Thoracic aorta (tissue), 2 donors: ENCODE results near the gene FER. TPM values are rescaled to one million over a fixed set of nuclear protein-coding genes. Genes with fewer than 3 reads are reported as not detected.
A peak's percentile ranks its signal among the peaks of the same experiment; 100 is the strongest.

Experiments
- ATAC-seq: fragments of 150-250 bp; one replicate; pipeline ENCODE4 v1.8.0; 2017; ENCODE audit warnings: low read depth; ENCODE audit not compliant: insufficient number of reproducible peaks, low FRiP score
- DNase-seq: peaks from one replicate; pipeline ENCODE4 v3.0.0-alpha.2; 2020; ENCODE audit warnings: low spot score
- H3K27ac ChIP-seq, 2 donors: fragments of 200-600 bp; sonication (generic); 1 replicate in 1 of 2; 2 replicates in 1 of 2; pipeline ENCODE4 v1.5.1; 2016; ENCODE audit warnings: mild to moderate bottlenecking in 2 of 2, moderate library complexity in 2 of 2
- H3K27me3 ChIP-seq: fragments of 200-600 bp; sonication (generic); replicated peaks from 2 replicates; pipeline ENCODE4 v1.6.0; 2016; ENCODE audit warnings: mild to moderate bottlenecking; ENCODE audit not compliant: insufficient read depth
- H3K36me3 ChIP-seq: fragments of 200-600 bp; sonication (generic); one replicate; pipeline ENCODE4 v1.5.1; 2016
- H3K4me1 ChIP-seq, 2 donors: fragments of 200-600 bp; sonication (generic); 1 replicate in 1 of 2; 2 replicates in 1 of 2; pipeline versions ENCODE4 v1.5.1 to v1.6.0; 2016; ENCODE audit warnings: low read depth in 2 of 2, mild to moderate bottlenecking in 1 of 2; ENCODE audit not compliant: control insufficient read depth in 1 of 2
- H3K4me3 ChIP-seq: fragments of 200-600 bp; sonication (generic); 2 replicates; pipeline ENCODE4 v1.5.1; 2016; ENCODE audit warnings: mild to moderate bottlenecking
- H3K9me3 ChIP-seq: fragments of 200-600 bp; sonication (generic); 2 replicates; pipeline ENCODE4 v1.5.1; 2016
- CTCF ChIP-seq: fragments of 200-600 bp; sonication (generic); IDR thresholded peaks from one replicate; pipeline ENCODE4 v1.5.1; 2019; ENCODE audit warnings: antibody characterized with exemption
- total RNA-seq, 2 donors: library from RNA; depleted of rRNA; stranded (reverse); fragments of >200 nt; gene quantifications; one replicate each; pipeline versions ENCODE4 v1.1.0 to v1.2.3, GENCODE V29; 2016

Gene FER
- total RNA-seq, 2 donors from 2014 or later: 15.6 to 38.1 TPM

- Histone ChIP-seq H3K4me1 (peaks cover 8 to 31% of the 10 kb centered on the region in 2 donors), H3K36me3 (no peaks in the 10 kb centered on the region), H3K27ac (no peak overlapping the region), H3K4me3 (no peak overlapping the region), H3K9me3 (no peaks in the 10 kb centered on the region), H3K27me3 (no peaks in the 10 kb centered on the region)
- DNase-seq (no peak), ATAC-seq (no peak)
- TF ChIP-seq CTCF: no peak
Measured at GRCh38 chr5:109102096-109102690, 354.5 kb downstream of the FER start.

GRCh38 chr5:109105631-109106267, 358.1 kb downstream of the FER start:
- Histone ChIP-seq H3K9me3 (no peaks in the 10 kb centered on the region), H3K27ac (peak overlapping the region; percentile 31 to 47), H3K4me1 (peaks cover 8 to 31% of the 10 kb centered on the region in 2 donors), H3K27me3 (no peaks in the 10 kb centered on the region), H3K36me3 (no peaks in the 10 kb centered on the region), H3K4me3 (peak overlapping the region; percentile 8)
- DNase-seq (no peak), ATAC-seq (peak; percentile 91)
- TF ChIP-seq CTCF: no peak

- no peaks in the 10 kb centered on the region for H3K9me3 ChIP-seq
- no peak overlapping the region for H3K27ac ChIP-seq
- DNase-seq (no peak), ATAC-seq (no peak)
- H3K4me1 ChIP-seq: peaks cover 0 to 4% of the 10 kb centered on the region in 2 donors
- H3K4me3 ChIP-seq: no peak overlapping the region
- H3K27me3 ChIP-seq: no peaks in the 10 kb centered on the region
- TF ChIP-seq CTCF: no peak
- H3K36me3 ChIP-seq: no peaks in the 10 kb centered on the region
Measured at GRCh38 chr5:109111680-109112079, 364.0 kb downstream of the FER start.

GRCh38 chr5:109113608-109114007, 365.9 kb downstream of the FER start:
- no peaks in the 10 kb centered on the region for H3K9me3 ChIP-seq
- no peak for DNase-seq
- ATAC-seq: no peak

GRCh38 chr5:109121225-109121624, 373.5 kb downstream of the FER start:
- H3K27ac ChIP-seq: no peak overlapping the region
- ATAC-seq (no peak), DNase-seq (no peak)
- peaks cover 9% of the 10 kb centered on the region for H3K9me3 ChIP-seq
- no peak for TF ChIP-seq CTCF
- no peak overlapping the region for H3K4me3 ChIP-seq
- no peaks in the 10 kb centered on the region for H3K36me3 ChIP-seq
- H3K4me1 ChIP-seq: no peaks in the 10 kb centered on the region
- no peaks in the 10 kb centered on the region for H3K27me3 ChIP-seq

More at GRCh38 chr5:109113608-109114007, 365.9 kb downstream of the FER start:
- TF ChIP-seq CTCF: no peak
- Histone ChIP-seq H3K4me3 (no peak overlapping the region), H3K27ac (no peak overlapping the region), H3K36me3 (no peaks in the 10 kb centered on the region), H3K27me3 (no peaks in the 10 kb centered on the region), H3K4me1 (no peaks in the 10 kb centered on the region)
